Measurements from ENCODE around the gene BCAR3.

DNA sequence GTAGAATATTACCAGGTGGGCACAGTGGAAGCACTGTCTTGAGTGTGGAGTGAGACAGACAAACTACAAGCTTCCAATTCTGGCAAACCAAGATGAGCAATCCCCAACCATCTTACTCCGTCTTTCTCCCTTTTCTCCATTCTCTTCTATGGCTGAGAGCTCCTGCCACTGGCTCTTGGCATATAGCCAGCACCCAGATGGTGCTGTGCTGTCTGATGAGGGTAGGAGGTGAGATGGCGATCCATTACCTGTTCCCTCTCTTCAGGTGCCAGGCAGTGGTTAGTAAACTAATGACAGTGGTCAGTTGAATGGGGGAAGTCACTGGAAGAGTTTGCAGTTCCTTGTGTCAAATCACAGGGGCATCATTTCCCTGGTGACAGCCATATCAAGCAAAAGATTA, 125.3 kb downstream of the BCAR3 start:
- TF ChIP-seq, protein P1, sequence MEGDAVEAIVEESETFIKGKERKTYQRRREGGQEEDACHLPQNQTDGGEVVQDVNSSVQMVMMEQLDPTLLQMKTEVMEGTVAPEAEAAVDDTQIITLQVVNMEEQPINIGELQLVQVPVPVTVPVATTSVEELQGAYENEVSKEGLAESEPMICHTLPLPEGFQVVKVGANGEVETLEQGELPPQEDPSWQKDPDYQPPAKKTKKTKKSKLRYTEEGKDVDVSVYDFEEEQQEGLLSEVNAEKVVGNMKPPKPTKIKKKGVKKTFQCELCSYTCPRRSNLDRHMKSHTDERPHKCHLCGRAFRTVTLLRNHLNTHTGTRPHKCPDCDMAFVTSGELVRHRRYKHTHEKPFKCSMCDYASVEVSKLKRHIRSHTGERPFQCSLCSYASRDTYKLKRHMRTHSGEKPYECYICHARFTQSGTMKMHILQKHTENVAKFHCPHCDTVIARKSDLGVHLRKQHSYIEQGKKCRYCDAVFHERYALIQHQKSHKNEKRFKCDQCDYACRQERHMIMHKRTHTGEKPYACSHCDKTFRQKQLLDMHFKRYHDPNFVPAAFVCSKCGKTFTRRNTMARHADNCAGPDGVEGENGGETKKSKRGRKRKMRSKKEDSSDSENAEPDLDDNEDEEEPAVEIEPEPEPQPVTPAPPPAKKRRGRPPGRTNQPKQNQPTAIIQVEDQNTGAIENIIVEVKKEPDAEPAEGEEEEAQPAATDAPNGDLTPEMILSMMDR (IDR thresholded peaks at IDR 0.05), result no peak
- TF ChIP-seq POLR2A (IDR thresholded peaks at IDR 0.05), result no peak
